Neutrophil (primary cell): ENCODE measurements around the gene XPR1.
"Not testable (repeated sequence)": the region's sequence is repeated elsewhere in the genome, so short reads cannot be mapped to it uniquely, and the experiment has no call there.

Experiments
- H3K27ac ChIP-seq: fragments of 200-600 bp; sonication (generic); 2 replicates; pipeline ENCODE4 v1.5.1; 2016; ENCODE audit warnings: mild to moderate bottlenecking, moderate library complexity
- H3K27me3 ChIP-seq: fragments of 200-600 bp; sonication (generic); 2 replicates; pipeline ENCODE4 v1.6.0; 2016; ENCODE audit warnings: mild to moderate bottlenecking
- H3K36me3 ChIP-seq: fragments of 200-600 bp; sonication (generic); 2 replicates; pipeline ENCODE4 v1.5.1; 2017
- H3K4me1 ChIP-seq, 2 experiments: fragments of 200-600 bp in 1 of 2; sonication (generic) in 1 of 2; 1 replicate in 1 of 2; 2 replicates in 1 of 2; pipeline versions ENCODE4 v1.5.1 to v1.6.1; 2013 to 2016; ENCODE audit warnings: low read depth in 1 of 2, low read length in 1 of 2, mild to moderate bottlenecking in 1 of 2, moderate library complexity in 1 of 2; ENCODE audit not compliant: control insufficient read depth in 1 of 2, insufficient read depth in 1 of 2
- H3K4me3 ChIP-seq, 2 experiments: fragments of 200-600 bp in 1 of 2; sonication (generic) in 1 of 2; 1 replicate in 1 of 2; 2 replicates in 1 of 2; pipeline ENCODE4 v1.5.1; 2013 to 2016; ENCODE audit warnings: low read depth in 1 of 2, low read length in 1 of 2, mild to moderate bottlenecking in 1 of 2, moderate library complexity in 1 of 2
- H3K9me3 ChIP-seq: fragments of 200-600 bp; sonication (generic); 2 replicates; pipeline ENCODE4 v1.5.1; 2016
- CTCF ChIP-seq: fragments of 200-600 bp; sonication (generic); IDR thresholded peaks from 2 replicates; pipeline ENCODE4 v1.5.1; 2016; ENCODE audit warnings: antibody characterized with exemption

The XPR1 gene

GRCh38 chr1:180816132-180816531 is 184.3 kb downstream of the XPR1 start:
- H3K9me3 ChIP-seq = no peaks in the 10 kb centered on the region
- no peaks in the 10 kb centered on the region for H3K4me1 ChIP-seq
- H3K4me3 ChIP-seq = no peak overlapping the region
- TF ChIP-seq CTCF = no peak
- H3K27ac ChIP-seq = no peak overlapping the region
- no peaks in the 10 kb centered on the region for H3K27me3 ChIP-seq
- H3K36me3 ChIP-seq = peaks cover 6% of the 10 kb centered on the region

DNA sequence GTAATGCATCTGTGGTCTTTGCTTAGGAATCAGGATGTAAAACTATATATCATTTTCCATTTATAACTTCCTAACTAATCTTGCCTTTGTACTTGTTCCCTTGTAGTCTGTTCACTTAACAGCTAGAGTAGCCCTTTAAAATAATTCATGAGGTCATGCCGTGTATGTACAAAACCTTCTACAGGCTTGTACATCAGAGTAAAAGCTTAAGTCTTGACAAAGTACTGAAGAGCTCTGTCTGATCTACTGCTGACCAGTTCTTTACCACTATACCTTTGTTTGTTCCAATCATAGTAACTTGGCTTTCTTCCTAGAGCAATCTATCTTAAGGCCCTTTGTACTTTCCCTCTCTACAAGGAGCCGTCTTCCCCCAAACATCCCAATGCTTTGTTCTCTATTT is 190.1 kb downstream of the XPR1 start:
- Histone ChIP-seq H3K36me3 (no peaks in the 10 kb centered on the region), H3K27ac (no peak overlapping the region), H3K27me3 (no peaks in the 10 kb centered on the region), H3K4me1 (no peaks in the 10 kb centered on the region), H3K9me3 (no peaks in the 10 kb centered on the region), H3K4me3 (no peak overlapping the region)
- no peak for TF ChIP-seq CTCF

- H3K4me1 ChIP-seq, H3K27ac ChIP-seq, H3K27me3 ChIP-seq, H3K9me3 ChIP-seq, H3K36me3 ChIP-seq, H3K4me3 ChIP-seq: not testable (repeated sequence)
Observed at GRCh38 chr1:180831507-180831906, 199.7 kb downstream of the XPR1 start.

GRCh38 chr1:180833180-180833579 is 201.4 kb downstream of the XPR1 start:
- peaks cover 17% of the 10 kb centered on the region for H3K36me3 ChIP-seq
- H3K4me3 ChIP-seq, H3K9me3 ChIP-seq, H3K27me3 ChIP-seq, H3K27ac ChIP-seq, H3K4me1 ChIP-seq: not testable (repeated sequence)

- Histone ChIP-seq H3K4me3 (no peak overlapping the region), H3K36me3 (peaks cover 19% of the 10 kb centered on the region), H3K4me1 (no peaks in the 10 kb centered on the region), H3K27me3 (no peaks in the 10 kb centered on the region), H3K9me3 (no peaks in the 10 kb centered on the region), H3K27ac (no peak overlapping the region)
- TF ChIP-seq CTCF = no peak
Observed at GRCh38 chr1:180836449-180836848, 204.6 kb downstream of the XPR1 start.

DNA sequence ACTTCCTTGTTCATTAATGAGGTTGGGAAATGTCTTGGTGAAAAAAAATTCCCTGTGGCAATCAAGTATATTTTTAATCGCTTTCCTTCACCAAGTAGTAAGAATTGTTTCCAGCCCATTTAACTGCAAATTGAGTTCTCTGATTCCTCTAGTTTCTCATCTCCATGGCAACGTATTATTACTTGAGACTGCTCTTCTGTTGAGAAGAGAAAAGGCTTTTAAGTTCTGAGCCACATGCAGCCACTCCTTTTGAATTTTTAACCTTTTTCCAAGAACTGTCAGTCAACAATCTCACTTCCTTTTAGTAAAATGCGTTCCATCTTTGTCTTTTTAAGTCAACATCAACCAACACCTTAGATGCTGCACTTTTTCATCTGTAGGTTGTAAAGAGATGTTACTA is 205.2 kb downstream of the XPR1 start:
- Histone ChIP-seq H3K4me1 (no peaks in the 10 kb centered on the region), H3K27ac (no peak overlapping the region), H3K36me3 (peaks cover 19% of the 10 kb centered on the region), H3K27me3 (no peaks in the 10 kb centered on the region), H3K9me3 (no peaks in the 10 kb centered on the region), H3K4me3 (no peak overlapping the region)
- TF ChIP-seq CTCF = no peak

- TF ChIP-seq CTCF = no peak
- H3K36me3 ChIP-seq = peaks cover 19% of the 10 kb centered on the region
- no peaks in the 10 kb centered on the region for H3K4me1 ChIP-seq
Observed at GRCh38 chr1:180838535-180838934, 206.7 kb downstream of the XPR1 start.

More at GRCh38 chr1:180838535-180838934, 206.7 kb downstream of the XPR1 start:
- no peak overlapping the region for H3K4me3 ChIP-seq
- H3K27me3 ChIP-seq = no peaks in the 10 kb centered on the region
- no peaks in the 10 kb centered on the region for H3K9me3 ChIP-seq
- no peak overlapping the region for H3K27ac ChIP-seq
